HCT116 (cell line): Measurements from ENCODE around the gene CXXC1. TPM values are rescaled to one million over a fixed set of nuclear protein-coding genes. Genes with fewer than 3 reads are reported as not detected.
A peak's percentile ranks its signal among the peaks of the same experiment; 100 is the strongest.
"Not testable (repeated sequence)": the region's sequence is repeated elsewhere in the genome, so short reads cannot be mapped to it uniquely, and the experiment has no call there.

Experiments
- ATAC-seq: fragments of 200-7000 bp; cut with Tn5 transposase; 2 replicates; pipeline ENCODE4 v1.9.1; 2020; ENCODE audit warnings: mild to moderate bottlenecking, moderate library complexity
- BruUV-seq: library from RNA; stranded (reverse); fragments of 400-500 nt; replicated peaks from 2 replicates; lab custom pipeline; 2021; lab: Mats Ljungman, UMichigan
- CTCF ChIA-PET: fragments of 300-600 bp; sonication (Branson Sonifier 250); formaldehyde crosslinking; loops from one replicate; lab custom pipeline; 2021; ENCODE audit warnings: antibody characterized with exemption; lab: Charles Lee
- POLR2A ChIA-PET: fragments of 300-600, 350-600 bp; sonication (Branson Sonifier 250); formaldehyde crosslinking; loops from one replicate; lab custom pipeline; 2021; ENCODE audit warnings: antibody characterized with exemption; lab: Charles Lee
- RAD21 ChIA-PET, 2 experiments: fragments of 300-600 bp; sonication (Branson Sonifier 250); formaldehyde crosslinking; loops; one replicate each; lab custom pipeline; 2023; ENCODE audit warnings: low total read pairs in 2 of 2; ENCODE audit not compliant: uncharacterized antibody in 2 of 2, unreplicated experiment in 2 of 2, low non-redundant PET in 1 of 2; lab: Charles Lee
- DNase-seq: peaks from one replicate; pipeline ENCODE4 v3.0.0-alpha.2; 2010; ENCODE audit warnings: low read depth, low spot score
- H2AFZ ChIP-seq: fragments of 200-600 bp; shearing (Covaris generic), sonication (generic); 2 replicates; pipeline ENCODE4 v1.6.1; 2017; ENCODE audit warnings: low read depth, mixed run types, mixed read lengths, antibody characterized with exemption, low read length; ENCODE audit not compliant: poor library complexity, severe bottlenecking
- H3K27ac ChIP-seq: 2 replicates; pipeline ENCODE4 v1.5.1; 2012; ENCODE audit warnings: low read depth, low read length
- H3K27me3 ChIP-seq: fragments of 200-600 bp; sonication (generic); 2 replicates; pipeline ENCODE4 v1.6.1; 2016; ENCODE audit warnings: mixed run types, low read length, mixed read lengths; ENCODE audit not compliant: insufficient read depth
- H3K36me3 ChIP-seq, 2 experiments: fragments of 200-500 bp in 1 of 2; fragments of 200-600 bp in 1 of 2; sonication (Bioruptor generic) in 1 of 2; sonication (generic) in 1 of 2; 2 replicates each; pipeline versions ENCODE4 v1.5.1 to v1.6.1; 2014 to 2016; ENCODE audit warnings: low read length in 2 of 2, inconsistent platforms in 1 of 2, mixed read lengths in 1 of 2, mixed run types in 1 of 2; ENCODE audit not compliant: insufficient read depth in 2 of 2, control insufficient read depth in 1 of 2
- H3K4me1 ChIP-seq, 2 experiments: fragments of 200-600 bp in 1 of 2; sonication (generic) in 1 of 2; 2 replicates each; pipeline versions ENCODE4 v1.5.1 to v1.6.1; 2012 to 2017; ENCODE audit warnings: low read length in 2 of 2, inconsistent platforms in 1 of 2, mild to moderate bottlenecking in 1 of 2, mixed read lengths in 1 of 2, mixed run types in 1 of 2, moderate library complexity in 1 of 2; ENCODE audit not compliant: insufficient read depth in 2 of 2, control insufficient read depth in 1 of 2
- H3K4me2 ChIP-seq: fragments of 200-600 bp; sonication (generic); 2 replicates; pipeline ENCODE4 v1.6.1; 2017; ENCODE audit warnings: mixed run types, low read length, mixed read lengths
- H3K4me3 ChIP-seq, 2 experiments: fragments of 200-600 bp in 1 of 2; sonication (generic) in 1 of 2; replicated peaks in 1 of 2; 2 replicates each; pipeline ENCODE4 v1.5.1; 2011 to 2016; ENCODE audit warnings: low read length in 2 of 2, control low read depth in 1 of 2, low read depth in 1 of 2, mild to moderate bottlenecking in 1 of 2, mixed read lengths in 1 of 2, mixed run types in 1 of 2
- H3K79me2 ChIP-seq: fragments of 200-600 bp; sonication (generic); 2 replicates; pipeline ENCODE4 v1.6.1; 2017; ENCODE audit warnings: mild to moderate bottlenecking, mixed run types, low read length, moderate library complexity, mixed read lengths; ENCODE audit not compliant: insufficient read depth
- H3K9ac ChIP-seq: fragments of 200-600 bp; sonication (generic); 2 replicates; pipeline ENCODE4 v1.6.1; 2016; ENCODE audit warnings: low read length, mixed read lengths
- H3K9me2 ChIP-seq: fragments of 200-600 bp; sonication (generic), shearing (Covaris generic); 2 replicates; pipeline ENCODE4 v1.6.1; 2017; ENCODE audit warnings: mixed run types, mild to moderate bottlenecking, moderate library complexity; ENCODE audit not compliant: insufficient read depth
- H3K9me3 ChIP-seq, 2 experiments: fragments of 200-500 bp in 1 of 2; fragments of 200-600 bp in 1 of 2; sonication (Bioruptor generic) in 1 of 2; sonication (generic) in 1 of 2; 2 replicates each; pipeline ENCODE4 v1.6.1; 2014 to 2017; ENCODE audit warnings: low read length in 2 of 2, mixed read lengths in 2 of 2, inconsistent platforms in 1 of 2, low read depth in 1 of 2, mild to moderate bottlenecking in 1 of 2, mixed run types in 1 of 2, moderate library complexity in 1 of 2; ENCODE audit not compliant: control insufficient read depth in 1 of 2, insufficient read depth in 1 of 2
- H4K20me1 ChIP-seq: fragments of 200-600 bp; sonication (generic), shearing (Covaris generic); 2 replicates; pipeline ENCODE4 v1.6.1; 2017; ENCODE audit warnings: mixed run types, mild to moderate bottlenecking, moderate library complexity; ENCODE audit not compliant: insufficient read depth
- ATF3 ChIP-seq: IDR thresholded peaks from 2 replicates; pipeline ENCODE4 v1.6.1; 2012
- CBX3 ChIP-seq: IDR thresholded peaks from 2 replicates; pipeline ENCODE4 v1.6.1; 2012; ENCODE audit warnings: low read depth
- EGR1 ChIP-seq: IDR thresholded peaks from 2 replicates; pipeline ENCODE4 v1.6.1; 2012; ENCODE audit warnings: low read depth
- ELF1 ChIP-seq: IDR thresholded peaks from 2 replicates; pipeline ENCODE4 v1.6.1; 2012; ENCODE audit warnings: low read depth, borderline replicate concordance
- EZH2phosphoT487 ChIP-seq: fragments of 200-600 bp; IDR thresholded peaks from 2 replicates; pipeline ENCODE4 v1.6.1; 2018; ENCODE audit warnings: antibody characterized with exemption, borderline replicate concordance
- FOSL1 ChIP-seq: IDR thresholded peaks from 2 replicates; pipeline ENCODE4 v1.6.1; 2012; ENCODE audit warnings: low read depth
- RAD21 ChIP-seq: IDR thresholded peaks from 2 replicates; pipeline ENCODE4 v1.6.1; 2012; ENCODE audit warnings: low read depth, mild to moderate bottlenecking
- SRF ChIP-seq: IDR thresholded peaks from 2 replicates; pipeline ENCODE4 v1.6.1; 2012; ENCODE audit warnings: low read depth
- TCF7L2 ChIP-seq: IDR thresholded peaks from 2 replicates; pipeline ENCODE4 v1.7.0; 2011; ENCODE audit warnings: borderline replicate concordance, inconsistent platforms; ENCODE audit not compliant: insufficient read depth, insufficient read length; ENCODE audit errors: extremely low read depth
- YY1 ChIP-seq: IDR thresholded peaks from 2 replicates; pipeline ENCODE4 v1.6.1; 2011; ENCODE audit warnings: low read length, low read depth, moderate library complexity, mild to moderate bottlenecking; ENCODE audit not compliant: insufficient replicate concordance; ENCODE audit errors: extremely low read depth
- ZFX ChIP-seq: fragments of 450-650 bp; IDR thresholded peaks from 2 replicates; pipeline ENCODE4 v1.6.1; 2017
- intact Hi-C: fragments of 100-400 bp; cut with micrococcal nuclease; formaldehyde crosslinking; loops from 2 replicates; pipeline ENCODE4 v1.10.0; 2022
- total RNA-seq: library from RNA; stranded (reverse); gene quantifications from one replicate; pipeline ENCODE4 v1.2.1, GENCODE V29; 2021; ENCODE audit not compliant: unreplicated experiment

Gene CXXC1
- total RNA-seq, 1 experiment from 2014 or later, result 101 TPM

- no peak overlapping the region for H3K9ac ChIP-seq
- peaks cover 5 to 22% of the 10 kb centered on the region in 2 experiments; a peak in 3 of 4 replicates for H3K4me1 ChIP-seq
- H3K36me3 ChIP-seq, result peaks cover 4 to 14% of the 10 kb centered on the region in 2 experiments; a peak in 3 of 4 replicates
- no peak overlapping the region for H3K4me3 ChIP-seq
- H2AFZ ChIP-seq, result peak overlapping the region; percentile 54
- no peak overlapping the region for H3K27ac ChIP-seq
- H3K9me3 ChIP-seq, result no peaks in the 10 kb centered on the region; a peak in 1 of 4 replicates
- ChIA-PET CTCF (interaction anchor here (1.3 kb wide), 1 partner anchor 68 kb away, joined by 4 read pairs; no protein-coding TSS in a partner anchor), RAD21 (no interaction called here), POLR2A (no interaction called here)
- H3K4me2 ChIP-seq, result no peak overlapping the region
- BruUV-seq, result no TSS peak
- no peaks in the 10 kb centered on the region for H3K27me3 ChIP-seq
- TF ChIP-seq ATF3, result no peak
- no peak for TF ChIP-seq FOSL1
- no peak for TF ChIP-seq YY1
- TF ChIP-seq CBX3, result no peak
- TF ChIP-seq EGR1, result no peak
- TF ChIP-seq TCF7L2, result no peak
- no peak for TF ChIP-seq SRF
- no peak for TF ChIP-seq ELF1
- no peak for TF ChIP-seq ZFX
- TF ChIP-seq EZH2phosphoT487, result no peak
- TF ChIP-seq RAD21, result no peak
- intact Hi-C loops, result loop anchor here (5.0 to 10.0 kb wide), 3 partner anchors 68 to 794 kb away; partner anchors contain the start of gene RPL17
- ATAC-seq (no peak), DNase-seq (no peak)
- H3K79me2 ChIP-seq, result peaks cover 22% of the 10 kb centered on the region
- no peaks in the 10 kb centered on the region for H3K9me2 ChIP-seq
- H4K20me1 ChIP-seq, result no peaks in the 10 kb centered on the region
Observed at GRCh38 chr18:50289108-50289443, 1.6 kb upstream of the CXXC1 start.

GRCh38 chr18:50288348-50289107 is 1.0 kb upstream of the CXXC1 start:
- ATAC-seq, POLR2A ChIA-PET, H3K9me3 ChIP-seq, H4K20me1 ChIP-seq, RAD21 ChIA-PET, CTCF ChIA-PET, DNase-seq, H3K9me2 ChIP-seq, BruUV-seq, H3K27me3 ChIP-seq: not testable (repeated sequence)
- Histone ChIP-seq H3K4me3 (peak overlapping the region; percentile 83 to 97), H3K4me2 (peak overlapping the region; percentile 89), H2AFZ (peak overlapping the region; percentile 95), H3K27ac (peak overlapping the region; percentile 48), H3K9ac (peak overlapping the region; percentile 89; the same call in 1 of the 2 replicates), H3K36me3 (peaks cover 4 to 16% of the 10 kb centered on the region in 2 experiments; a peak in 3 of 4 replicates), H3K79me2 (peaks cover 22% of the 10 kb centered on the region), H3K4me1 (peaks cover 5 to 25% of the 10 kb centered on the region in 2 experiments; a peak in 3 of 4 replicates)
- intact Hi-C loops, result loop anchor here (5.0 to 10.0 kb wide), 3 partner anchors 69 to 794 kb away; partner anchors contain the start of gene RPL17
